NB4 (cell line): ENCODE data around the gene RAB5IF.
"Not testable (repeated sequence)": the region's sequence is repeated elsewhere in the genome, so short reads cannot be mapped to it uniquely, and the experiment has no call there.

Experiments used
- TF ChIP-seq, protein P1 (sequence below): IDR thresholded peaks from one replicate; pipeline ENCODE4 v1.5.1; 2012; ENCODE audit warnings: low read depth, low read length
- TF ChIP-seq, protein P2 (sequence below): IDR thresholded peaks from 2 replicates; pipeline ENCODE4 v1.6.1; 2011; ENCODE audit warnings: low read depth, low read length

DNA sequence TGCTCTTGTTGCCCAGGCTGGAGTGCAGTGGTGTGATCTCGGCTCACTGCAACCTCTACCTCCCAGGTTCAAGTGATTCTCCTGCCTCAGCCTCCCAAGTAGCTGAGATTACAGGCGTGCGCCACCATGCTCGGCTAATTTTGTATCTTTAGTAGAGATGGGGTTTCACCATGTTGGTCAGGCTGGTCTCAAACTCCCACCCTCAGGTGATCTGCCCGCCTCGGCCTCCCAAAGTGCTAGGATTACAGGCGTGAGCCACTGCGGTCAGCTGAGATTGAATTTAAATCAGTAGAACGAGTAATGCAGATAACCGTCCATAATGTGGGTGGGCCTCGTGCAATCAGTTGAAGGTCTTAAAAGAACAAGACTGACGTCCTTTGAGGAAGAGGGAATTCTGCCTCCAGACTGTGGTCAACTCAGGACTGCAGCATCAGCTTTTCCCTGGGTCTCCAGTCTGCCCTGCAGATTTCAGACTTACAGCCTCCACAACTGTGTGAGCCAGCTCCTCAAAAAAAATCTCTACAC lies 33.4 kb downstream of the RAB5IF start:
- TF ChIP-seq, protein P1, sequence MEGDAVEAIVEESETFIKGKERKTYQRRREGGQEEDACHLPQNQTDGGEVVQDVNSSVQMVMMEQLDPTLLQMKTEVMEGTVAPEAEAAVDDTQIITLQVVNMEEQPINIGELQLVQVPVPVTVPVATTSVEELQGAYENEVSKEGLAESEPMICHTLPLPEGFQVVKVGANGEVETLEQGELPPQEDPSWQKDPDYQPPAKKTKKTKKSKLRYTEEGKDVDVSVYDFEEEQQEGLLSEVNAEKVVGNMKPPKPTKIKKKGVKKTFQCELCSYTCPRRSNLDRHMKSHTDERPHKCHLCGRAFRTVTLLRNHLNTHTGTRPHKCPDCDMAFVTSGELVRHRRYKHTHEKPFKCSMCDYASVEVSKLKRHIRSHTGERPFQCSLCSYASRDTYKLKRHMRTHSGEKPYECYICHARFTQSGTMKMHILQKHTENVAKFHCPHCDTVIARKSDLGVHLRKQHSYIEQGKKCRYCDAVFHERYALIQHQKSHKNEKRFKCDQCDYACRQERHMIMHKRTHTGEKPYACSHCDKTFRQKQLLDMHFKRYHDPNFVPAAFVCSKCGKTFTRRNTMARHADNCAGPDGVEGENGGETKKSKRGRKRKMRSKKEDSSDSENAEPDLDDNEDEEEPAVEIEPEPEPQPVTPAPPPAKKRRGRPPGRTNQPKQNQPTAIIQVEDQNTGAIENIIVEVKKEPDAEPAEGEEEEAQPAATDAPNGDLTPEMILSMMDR, result not testable (repeated sequence)
- TF ChIP-seq, protein P2, sequence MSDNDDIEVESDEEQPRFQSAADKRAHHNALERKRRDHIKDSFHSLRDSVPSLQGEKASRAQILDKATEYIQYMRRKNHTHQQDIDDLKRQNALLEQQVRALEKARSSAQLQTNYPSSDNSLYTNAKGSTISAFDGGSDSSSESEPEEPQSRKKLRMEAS, result not testable (repeated sequence)
